ENCODE results near the gene SENP1.

SENP1 gene

DNA sequence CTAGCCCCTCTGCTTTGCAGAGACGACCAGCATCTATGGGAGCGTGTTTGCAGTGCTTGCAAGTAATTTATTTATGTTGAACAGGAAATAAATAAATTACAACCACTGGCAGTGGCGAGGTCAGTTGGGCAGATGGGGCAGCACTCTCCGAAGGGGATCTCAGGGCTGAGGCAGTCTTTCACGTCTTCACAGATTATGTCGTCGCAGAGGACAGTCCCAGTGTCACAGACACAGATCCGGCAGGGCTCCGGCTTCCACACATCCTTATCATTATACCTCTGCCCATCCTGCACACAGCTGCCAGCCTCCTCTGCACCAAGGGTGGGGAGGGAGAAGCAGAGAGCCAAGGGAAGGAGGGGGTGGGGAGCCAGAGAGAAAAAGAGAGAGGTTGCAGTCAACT is 106.1 kb downstream of the SENP1 start:
- DNase-seq (ENCODE audit: low spot score), result no peak

DNA sequence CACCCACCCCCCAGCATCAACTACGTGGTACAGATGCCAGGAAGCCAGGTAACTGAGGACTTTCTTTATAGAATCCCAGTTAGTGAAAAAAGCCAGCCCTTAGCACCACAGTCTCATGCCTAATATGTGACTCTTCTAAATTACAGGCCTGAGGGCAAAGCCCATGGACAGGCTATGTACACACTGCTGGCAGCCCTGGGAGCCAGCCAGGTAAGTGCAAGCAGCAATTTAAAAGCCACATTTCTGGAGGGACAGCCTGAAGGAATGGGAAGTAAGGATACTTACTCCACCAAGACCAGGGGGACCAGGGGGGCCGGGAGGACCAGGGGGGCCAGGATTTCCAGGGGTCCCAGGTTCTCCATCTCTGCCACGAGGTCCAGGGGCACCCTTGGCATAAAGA is 108.6 kb downstream of the SENP1 start:
- no peak for DNase-seq (ENCODE audit: low spot score)

GRCh38 chr12:47995981-47996401 is 109.9 kb downstream of the SENP1 start:
- DNase-seq (ENCODE audit: low spot score), result peak; percentile 63

DNA sequence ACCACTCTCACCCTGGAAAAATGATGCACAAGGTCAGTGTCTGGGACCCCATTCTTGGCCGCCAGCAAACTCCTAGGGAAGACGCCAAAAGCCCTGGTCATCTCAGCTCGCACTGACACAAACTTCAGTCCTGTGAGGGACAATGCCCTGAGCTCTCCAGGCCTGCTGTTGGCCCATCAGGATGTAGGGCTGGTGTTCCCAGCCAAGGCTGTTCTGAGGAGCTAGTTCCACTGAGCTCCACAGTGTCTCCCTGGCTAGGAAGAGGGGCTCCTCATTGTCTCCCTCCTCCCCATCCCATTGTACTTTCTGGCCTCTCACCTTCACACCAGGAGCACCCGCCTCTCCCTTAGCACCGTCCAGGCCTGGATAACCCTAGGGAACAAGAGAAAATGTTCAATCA is 112.4 kb downstream of the SENP1 start:
- DNase-seq (ENCODE audit: low spot score), result no peak
